Neural progenitor cell (in vitro differentiated cells): ENCODE measurements around the gene SOCS6.

Experiments used
- CTCF ChIP-seq: fragments of 200-600 bp; sonication (generic); IDR thresholded peaks from 2 replicates; pipeline ENCODE4 v1.5.1; 2017; ENCODE audit warnings: antibody characterized with exemption, mild to moderate bottlenecking
- EZH2 ChIP-seq: fragments of 200-600 bp; sonication (generic); IDR thresholded peaks from 2 replicates; pipeline ENCODE4 v1.6.1; 2017; ENCODE audit warnings: antibody characterized with exemption, mild to moderate bottlenecking, moderate library complexity

DNA sequence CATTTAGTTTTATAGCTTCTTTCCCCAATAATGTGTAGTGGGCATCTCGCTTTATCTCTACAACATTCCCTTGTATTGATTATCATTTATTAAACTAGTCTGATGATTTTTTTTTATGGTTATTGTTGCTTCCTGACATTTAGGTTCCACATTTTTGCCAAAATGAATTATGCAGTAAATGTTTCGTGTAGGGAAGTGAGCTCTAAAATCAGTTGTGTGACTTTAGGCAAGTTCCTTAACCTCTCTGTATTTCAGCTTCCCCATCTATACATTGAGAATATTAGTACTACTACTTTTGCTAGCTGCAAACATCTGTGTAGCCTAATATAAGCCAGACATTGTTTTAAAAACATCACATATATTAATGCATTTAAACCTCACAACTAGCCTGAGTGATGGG, 22.9 kb downstream of the SOCS6 start:
- TF ChIP-seq CTCF = no peak
- TF ChIP-seq EZH2 = no peak
